Fibroblast of lung (primary cell): ENCODE measurements around the gene APH1A.

ENCODE experiments used
- EZH2 ChIP-seq: IDR thresholded peaks from 2 replicates; pipeline ENCODE4 v1.5.1; 2012; ENCODE audit warnings: low read length, control low read depth, mild to moderate bottlenecking; ENCODE audit errors: missing control alignments
- TF ChIP-seq, protein P1 (sequence below), 2 donors: IDR thresholded peaks in 1 of 2; conservative IDR thresholded peaks in 1 of 2; 1 replicate in 1 of 2; 2 replicates in 1 of 2; pipeline ENCODE4 v1.5.1; 2011 to 2012; ENCODE audit warnings: low read length in 2 of 2, control low read depth in 1 of 2, inconsistent platforms in 1 of 2, low read depth in 1 of 2, mild to moderate bottlenecking in 1 of 2

DNA sequence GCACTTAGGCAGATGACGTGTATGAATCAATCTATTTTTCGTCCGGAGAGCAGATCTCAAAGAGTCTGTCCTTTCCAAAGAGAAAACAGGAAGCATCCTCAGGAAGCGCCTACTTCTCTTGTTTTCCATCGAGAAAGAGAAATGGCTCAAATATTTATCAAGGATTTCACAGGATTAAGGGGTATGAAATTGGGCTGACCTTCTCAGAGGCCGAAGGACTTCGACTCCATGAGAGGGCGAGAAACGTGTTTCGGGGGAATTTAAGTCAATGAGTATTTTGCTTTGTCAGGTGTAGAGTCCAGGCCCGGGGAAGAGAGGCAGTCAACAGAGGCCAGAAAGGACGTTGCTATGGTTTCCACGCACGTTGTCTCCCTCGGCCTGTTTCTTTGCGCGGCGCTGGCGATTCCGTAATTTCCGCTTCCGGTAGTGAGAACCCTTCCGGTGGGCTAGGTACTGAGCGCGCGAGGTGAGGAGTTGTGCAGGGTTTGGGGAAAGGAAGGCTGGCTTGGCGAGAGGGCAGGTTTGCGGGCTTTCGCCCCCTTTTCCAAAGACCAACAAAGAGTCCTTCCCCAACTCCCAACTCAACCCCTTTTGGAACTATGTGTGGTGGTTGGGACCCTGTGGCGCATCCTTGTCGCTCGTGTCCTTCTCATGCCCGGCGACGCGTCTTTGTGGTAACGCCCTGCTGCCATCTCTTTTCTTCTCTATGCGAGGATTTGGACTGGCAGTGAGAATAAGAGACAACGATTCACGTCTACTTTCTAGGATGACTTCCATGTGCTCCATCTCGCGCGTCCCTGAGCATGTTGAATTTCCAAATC is 24.8 kb upstream of the APH1A start, which contains the start of gene MRPS21:
- TF ChIP-seq, protein P1, sequence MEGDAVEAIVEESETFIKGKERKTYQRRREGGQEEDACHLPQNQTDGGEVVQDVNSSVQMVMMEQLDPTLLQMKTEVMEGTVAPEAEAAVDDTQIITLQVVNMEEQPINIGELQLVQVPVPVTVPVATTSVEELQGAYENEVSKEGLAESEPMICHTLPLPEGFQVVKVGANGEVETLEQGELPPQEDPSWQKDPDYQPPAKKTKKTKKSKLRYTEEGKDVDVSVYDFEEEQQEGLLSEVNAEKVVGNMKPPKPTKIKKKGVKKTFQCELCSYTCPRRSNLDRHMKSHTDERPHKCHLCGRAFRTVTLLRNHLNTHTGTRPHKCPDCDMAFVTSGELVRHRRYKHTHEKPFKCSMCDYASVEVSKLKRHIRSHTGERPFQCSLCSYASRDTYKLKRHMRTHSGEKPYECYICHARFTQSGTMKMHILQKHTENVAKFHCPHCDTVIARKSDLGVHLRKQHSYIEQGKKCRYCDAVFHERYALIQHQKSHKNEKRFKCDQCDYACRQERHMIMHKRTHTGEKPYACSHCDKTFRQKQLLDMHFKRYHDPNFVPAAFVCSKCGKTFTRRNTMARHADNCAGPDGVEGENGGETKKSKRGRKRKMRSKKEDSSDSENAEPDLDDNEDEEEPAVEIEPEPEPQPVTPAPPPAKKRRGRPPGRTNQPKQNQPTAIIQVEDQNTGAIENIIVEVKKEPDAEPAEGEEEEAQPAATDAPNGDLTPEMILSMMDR (conservative IDR thresholded peaks at IDR 0.05 in 1 of 2, IDR thresholded peaks at IDR 0.05 in 1 of 2; ENCODE audit: low read depth in 1 of 2, low read length in 2 of 2): no peak
- TF ChIP-seq EZH2: no peak
